ENCODE measurements around the gene CCDC8. TPM values are rescaled to one million over a fixed set of nuclear protein-coding genes. Genes with fewer than 3 reads are reported as not detected.

The CCDC8 gene
- total and polyA plus RNA-seq, 2 donors (not counting 3 experiments of a cell fraction or from before 2014, with no cell fraction given) = 0.18 to 0.75 TPM

- peak overlapping the region; percentile 82 for H3K27ac ChIP-seq (ENCODE audit: insufficient read depth, low read depth, low read length)
- no peak overlapping the region for H3K9ac ChIP-seq (replicated peaks; ENCODE audit: extremely low read depth, insufficient read depth, low read length)
- dilution Hi-C loops (cut with MboI; ENCODE audit: extremely low pct_ligation_motif_present, low sequenced_read_pairs) = no loop called here
- H3K36me3 ChIP-seq (ENCODE audit: control insufficient read depth in 2 of 2, extremely low read depth in 1 of 2, insufficient read depth in 2 of 2, low read length in 2 of 2) = peaks cover 16 to 17% of the 10 kb centered on the region in 2 experiments
- no peak for FAIRE-seq
- TF ChIP-seq, protein P1, sequence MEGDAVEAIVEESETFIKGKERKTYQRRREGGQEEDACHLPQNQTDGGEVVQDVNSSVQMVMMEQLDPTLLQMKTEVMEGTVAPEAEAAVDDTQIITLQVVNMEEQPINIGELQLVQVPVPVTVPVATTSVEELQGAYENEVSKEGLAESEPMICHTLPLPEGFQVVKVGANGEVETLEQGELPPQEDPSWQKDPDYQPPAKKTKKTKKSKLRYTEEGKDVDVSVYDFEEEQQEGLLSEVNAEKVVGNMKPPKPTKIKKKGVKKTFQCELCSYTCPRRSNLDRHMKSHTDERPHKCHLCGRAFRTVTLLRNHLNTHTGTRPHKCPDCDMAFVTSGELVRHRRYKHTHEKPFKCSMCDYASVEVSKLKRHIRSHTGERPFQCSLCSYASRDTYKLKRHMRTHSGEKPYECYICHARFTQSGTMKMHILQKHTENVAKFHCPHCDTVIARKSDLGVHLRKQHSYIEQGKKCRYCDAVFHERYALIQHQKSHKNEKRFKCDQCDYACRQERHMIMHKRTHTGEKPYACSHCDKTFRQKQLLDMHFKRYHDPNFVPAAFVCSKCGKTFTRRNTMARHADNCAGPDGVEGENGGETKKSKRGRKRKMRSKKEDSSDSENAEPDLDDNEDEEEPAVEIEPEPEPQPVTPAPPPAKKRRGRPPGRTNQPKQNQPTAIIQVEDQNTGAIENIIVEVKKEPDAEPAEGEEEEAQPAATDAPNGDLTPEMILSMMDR (IDR thresholded peaks at IDR 0.05; ENCODE audit: extremely low read depth in 1 of 2, insufficient read depth in 1 of 2, low read depth in 1 of 2, low read length in 2 of 2) = no peak
- TF ChIP-seq POLR2AphosphoS5 (IDR thresholded peaks at IDR 0.05; ENCODE audit: insufficient read depth, low read depth, low read length) = no peak
- TF ChIP-seq EZH2 (IDR thresholded peaks at IDR 0.05; ENCODE audit: borderline replicate concordance, low read depth, low read length, severe bottlenecking) = no peak
- TF ChIP-seq FOS (IDR thresholded peaks at IDR 0.05; ENCODE audit: borderline replicate concordance, insufficient read depth, low read length) = no peak
- TF ChIP-seq, protein P2, sequence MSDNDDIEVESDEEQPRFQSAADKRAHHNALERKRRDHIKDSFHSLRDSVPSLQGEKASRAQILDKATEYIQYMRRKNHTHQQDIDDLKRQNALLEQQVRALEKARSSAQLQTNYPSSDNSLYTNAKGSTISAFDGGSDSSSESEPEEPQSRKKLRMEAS (IDR thresholded peaks at IDR 0.05; ENCODE audit: insufficient read depth, insufficient read length) = no peak
- TF ChIP-seq MYC (IDR thresholded peaks at IDR 0.05; ENCODE audit: low read depth, low read length) = no peak
- TF ChIP-seq JUN (IDR thresholded peaks at IDR 0.05; ENCODE audit: borderline replicate concordance, insufficient read depth, insufficient read length, low read depth) = no peak
- no peak for TF ChIP-seq GATA2 (IDR thresholded peaks at IDR 0.05; ENCODE audit: insufficient read depth, insufficient read length, low read depth, low read length)
- no peak for TF ChIP-seq POLR2A (IDR thresholded peaks at IDR 0.05; ENCODE audit: low read depth, low read length)
- H3K4me2 ChIP-seq (ENCODE audit: insufficient read depth, low read length) = no peak overlapping the region
- CTCF ChIA-PET = interaction anchor here (1.4 to 4.5 kb wide), 2 partner anchors 23 to 94 kb away, joined by 4 to 37 read pairs; no protein-coding TSS in a partner anchor
- H3K9me1 ChIP-seq (replicated peaks; ENCODE audit: control insufficient read depth, extremely low read depth, insufficient read depth, low read length) = no peaks in the 10 kb centered on the region
- H3K27me3 ChIP-seq (ENCODE audit: control insufficient read depth in 2 of 2, insufficient read depth in 2 of 2, low read length in 2 of 2) = no peaks in the 10 kb centered on the region
- intact Hi-C loops (cut with micrococcal nuclease) = no loop called here
- no peak overlapping the region for H3K4me3 ChIP-seq (replicated peaks in 1 of 3; ENCODE audit: insufficient read depth in 1 of 3, low read depth in 1 of 3, low read length in 3 of 3)
- H3K9me3 ChIP-seq (replicated peaks; ENCODE audit: control insufficient read depth, insufficient read depth, low read length) = no peaks in the 10 kb centered on the region
- peaks cover 34% of the 10 kb centered on the region for H3K4me1 ChIP-seq (ENCODE audit: control insufficient read depth, extremely low read depth, insufficient read depth, low read length)
- BruUV-seq (replicated peaks) = no TSS peak
- H3K79me2 ChIP-seq (ENCODE audit: control insufficient read depth, insufficient read depth, low read length) = peaks cover 43% of the 10 kb centered on the region
- no peaks in the 10 kb centered on the region for H4K20me1 ChIP-seq (replicated peaks; ENCODE audit: control insufficient read depth, extremely low read depth, insufficient read depth, low read length)
- DNase-seq (ENCODE audit: low read depth, low spot score) = no peak
- POLR2A ChIA-PET = no interaction called here
- no peak overlapping the region for H2AFZ ChIP-seq (ENCODE audit: low read depth, low read length)
Measured at GRCh38 chr19:46374536-46375475, 38.6 kb downstream of the CCDC8 start.
